A549 treated with RU486 at 1 μM for 4 hours (cell line): ENCODE data around the gene IFT74. TPM values are rescaled to one million over a fixed set of nuclear protein-coding genes. Genes with fewer than 3 reads are reported as not detected.

Source experiments
- total RNA-seq: library from RNA; stranded (reverse); fragments of 200-300 nt; extraction: Qiagen RNA extraction; gene quantifications from 5 replicates; pipeline ENCODE4 v1.2.3, GENCODE V29; 2022; ENCODE audit warnings: low read depth

IFT74 gene
- total RNA-seq: 7.7 to 16.0 TPM (median 13.7 TPM) in 5 replicates

GRCh38 chr9:26955921-26956859, at the start of gene IFT74:
TSS of gene IFT74 (plus strand) at chr9:26956412. CDS start at chr9:26961968, 5,556 bp downstream.

DNA sequence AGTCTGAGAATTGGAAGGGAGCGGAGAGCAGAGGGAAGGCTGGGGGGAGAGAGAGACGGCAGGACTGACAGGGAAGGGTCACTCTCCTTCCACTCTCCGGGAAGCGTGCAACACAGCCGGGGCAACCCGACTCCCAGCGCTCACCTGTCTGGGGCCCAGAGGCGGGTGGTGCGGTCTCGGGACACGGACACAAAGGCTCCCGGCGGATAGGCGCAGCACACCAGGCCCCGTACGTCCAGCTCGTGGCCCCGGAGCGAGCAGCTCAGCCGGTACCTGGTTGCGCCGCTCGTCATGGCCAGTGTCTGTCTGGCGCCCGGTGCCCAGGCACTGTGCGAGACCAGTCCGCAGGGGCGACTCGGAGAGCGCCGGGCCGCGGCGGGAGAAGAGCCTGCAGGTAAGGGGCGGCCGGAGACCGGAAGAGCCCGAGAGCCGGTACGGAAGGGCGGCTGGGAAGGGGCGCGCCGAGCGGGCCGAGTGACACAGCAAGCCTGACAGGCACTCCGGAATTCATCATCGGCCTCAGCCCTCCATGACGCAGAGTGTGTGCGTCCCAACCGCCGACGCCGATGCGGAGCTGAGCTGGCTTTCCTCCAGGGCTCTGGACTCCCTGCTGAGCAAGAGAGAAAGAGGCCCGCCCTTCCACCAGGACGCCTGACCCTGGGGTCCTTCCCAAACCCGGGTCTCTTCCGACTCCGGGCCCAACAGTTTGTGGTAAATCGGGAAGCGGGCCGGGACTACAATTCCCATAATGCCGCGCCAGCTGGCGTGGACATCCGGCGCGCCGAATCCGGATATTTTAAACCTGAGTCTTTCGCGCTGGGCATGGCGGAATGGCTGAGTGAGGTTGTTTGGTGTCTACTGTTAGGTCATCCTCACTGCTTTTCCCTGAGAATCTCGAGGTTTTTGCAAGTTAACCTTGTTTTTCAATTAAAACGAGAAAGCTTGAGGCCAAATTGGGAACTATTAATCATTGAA, 9.2 kb upstream of the IFT74 start, which contains the start of gene PLAA:
PLAA (minus strand) TSS at position 490 of the 975 bp plus-strand sequence; CDS start at position 293, 197 bp downstream.

GRCh38 chr9:27005491-27005890, 49.3 kb downstream of the IFT74 start, which contains the start of gene LRRC19:
TSS of gene LRRC19 (minus strand) at chr9:27005672. CDS start at chr9:26999694, 5,978 bp downstream.

DNA sequence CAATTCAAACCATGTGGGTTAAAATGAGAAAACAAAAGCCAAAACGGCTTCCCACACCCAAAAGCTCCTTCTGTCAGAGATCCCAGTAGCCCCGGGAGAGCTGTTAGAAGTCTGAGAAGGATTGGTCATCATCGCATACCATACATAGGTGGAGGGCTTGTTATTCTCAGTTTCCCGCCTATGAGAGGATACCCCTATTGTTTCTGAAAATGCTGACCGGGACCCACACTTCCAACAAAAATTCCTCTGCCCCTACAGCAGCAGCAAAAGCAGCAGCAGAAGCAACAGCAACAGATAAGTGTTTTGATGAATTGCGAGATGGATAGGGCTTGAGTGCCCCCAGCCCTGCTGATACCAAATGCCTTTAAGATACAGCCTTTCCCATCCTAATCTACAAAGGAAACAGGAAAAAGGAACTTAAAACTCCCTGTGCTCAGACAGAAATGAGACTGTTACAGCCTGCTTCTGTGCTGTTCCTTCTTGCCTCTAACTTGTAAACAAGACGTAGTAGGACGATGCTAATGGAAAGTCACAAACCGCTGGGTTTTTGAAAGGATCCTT, 152.8 kb downstream of the IFT74 start, which contains the start of gene TEK:
TEK (plus strand) TSS at position 245 of the 561 bp plus-strand sequence. CDS start 366 bp downstream, outside the sequence.

Other genes starting within 250 kb of the IFT74 start
- gene CAAP1, start 63.6 kb upstream of the IFT74 start, total RNA-seq: 18.4 to 22.3 TPM (median 22.0 TPM) in 5 replicates
- gene PLAA, start 9.2 kb upstream of the IFT74 start, total RNA-seq: 29.2 to 42.8 TPM (median 32.7 TPM) in 5 replicates
- not detected in 5 replicates for gene LRRC19, start 49.3 kb downstream of the IFT74 start, total RNA-seq
- gene TEK, start 152.8 kb downstream of the IFT74 start, total RNA-seq: 0.03 to 0.12 TPM (median 0.06 TPM) in 5 replicates